CD4-positive, CD25-positive, alpha-beta regulatory T cell (primary cell): Measurements from ENCODE around the gene CEP164. TPM values are rescaled to one million over a fixed set of nuclear protein-coding genes. Genes with fewer than 3 reads are reported as not detected.

ENCODE experiments used
- ATAC-seq, 2 donors: fragments of 150-1000 bp; cut with Tn5 transposase; one replicate each; pipeline ENCODE4 v1.10.0; 2021; ENCODE audit warnings: low read depth in 2 of 2, moderate number of reproducible peaks in 2 of 2, moderate library complexity in 1 of 2
- DNase-seq, 3 donors: peaks; one replicate each; pipeline versions ENCODE4 v3.0.0 to v3.0.0-alpha.2; 2012 to 2022; ENCODE audit warnings: mixed read lengths in 1 of 3
- H3K27ac ChIP-seq: one replicate; pipeline ENCODE4 v1.7.0; 2013; ENCODE audit warnings: mild to moderate bottlenecking, low read length; ENCODE audit not compliant: insufficient read depth, poor library complexity, severe bottlenecking
- H3K27me3 ChIP-seq: one replicate; pipeline ENCODE4 v1.7.0; 2013; ENCODE audit warnings: low read length; ENCODE audit not compliant: control insufficient read depth, insufficient read depth
- H3K36me3 ChIP-seq: one replicate; pipeline ENCODE4 v1.7.0; 2013; ENCODE audit warnings: mild to moderate bottlenecking, low read length, moderate library complexity; ENCODE audit not compliant: control insufficient read depth, insufficient read depth
- H3K4me1 ChIP-seq: 2 replicates; pipeline ENCODE4 v1.7.0; 2013; ENCODE audit warnings: mild to moderate bottlenecking, low read length; ENCODE audit not compliant: insufficient read depth, control insufficient read depth, poor library complexity, severe bottlenecking
- H3K4me3 ChIP-seq: one replicate; pipeline ENCODE4 v1.7.0; 2013; ENCODE audit warnings: low read depth, mild to moderate bottlenecking, low read length, moderate library complexity
- H3K9me3 ChIP-seq, 2 experiments: 1 replicate in 1 of 2; 2 replicates in 1 of 2; pipeline ENCODE4 v1.7.0; 2013; ENCODE audit warnings: low read length in 2 of 2, mild to moderate bottlenecking in 1 of 2, moderate library complexity in 1 of 2; ENCODE audit not compliant: control insufficient read depth in 2 of 2
- H3K27ac Mint-ChIP-seq, 3 donors: one replicate each; pipeline ENCODE4 v1.8.0; 2020 to 2022; ENCODE audit warnings: mild to moderate bottlenecking in 3 of 3, mixed read lengths in 3 of 3, moderate library complexity in 2 of 3
- H3K27me3 Mint-ChIP-seq: one replicate; pipeline ENCODE4 v1.8.0; 2022; ENCODE audit warnings: mild to moderate bottlenecking, mixed read lengths
- H3K36me3 Mint-ChIP-seq: one replicate; pipeline ENCODE4 v1.8.0; 2020; ENCODE audit warnings: mixed read lengths
- H3K4me1 Mint-ChIP-seq, 4 donors: one replicate each; pipeline ENCODE4 v1.8.0; 2020 to 2022; ENCODE audit warnings: mixed read lengths in 4 of 4, mild to moderate bottlenecking in 1 of 4
- H3K4me3 Mint-ChIP-seq, 4 donors: one replicate each; pipeline ENCODE4 v1.8.0; 2020 to 2022; ENCODE audit warnings: mild to moderate bottlenecking in 4 of 4, mixed read lengths in 4 of 4, moderate library complexity in 3 of 4
- H3K9me3 Mint-ChIP-seq, 7 donors: one replicate each; pipeline ENCODE4 v1.8.0; 2020 to 2022; ENCODE audit warnings: mixed read lengths in 7 of 7, mild to moderate bottlenecking in 3 of 7, moderate library complexity in 2 of 7
- polyA plus RNA-seq, 4 donors: library from polyadenylated mRNA; unstranded; fragments of 300-500 nt; fragmentation: Illumina TruSeq; gene quantifications; one replicate each; pipeline ENCODE4 v1.2.3, GENCODE V29; 2021
- total RNA-seq: library from RNA; stranded (reverse); gene quantifications from one replicate; pipeline ENCODE4 v1.2.3, GENCODE V29; 2022

Gene CEP164
- total and polyA plus RNA-seq, 5 donors from 2014 or later, result 19.7 to 73.4 (median 21.3) TPM

- ATAC-seq (no peak), DNase-seq (no peak)
- Mint-ChIP-seq H3K27ac (peak overlapping the region; percentile 64 to 84 (median 83)), H3K4me1 (peaks cover 18 to 69% (median 42%) of the 10 kb centered on the region in 4 donors), H3K36me3 (peaks cover 67% of the 10 kb centered on the region), H3K9me3 (no peaks in the 10 kb centered on the region), H3K27me3 (no peaks in the 10 kb centered on the region), H3K4me3 (peak overlapping the region in 2 of 4 donors; percentile 4 to 38)
- Histone ChIP-seq H3K4me1 (peaks cover 39% of the 10 kb centered on the region), H3K4me3 (no peak overlapping the region), H3K27me3 (no peaks in the 10 kb centered on the region), H3K36me3 (peaks cover 60% of the 10 kb centered on the region), H3K27ac (peak overlapping the region; percentile 39), H3K9me3 (no peaks in the 10 kb centered on the region)
Observed at GRCh38 chr11:117286588-117286987, 41.1 kb upstream of the CEP164 start.

DNA sequence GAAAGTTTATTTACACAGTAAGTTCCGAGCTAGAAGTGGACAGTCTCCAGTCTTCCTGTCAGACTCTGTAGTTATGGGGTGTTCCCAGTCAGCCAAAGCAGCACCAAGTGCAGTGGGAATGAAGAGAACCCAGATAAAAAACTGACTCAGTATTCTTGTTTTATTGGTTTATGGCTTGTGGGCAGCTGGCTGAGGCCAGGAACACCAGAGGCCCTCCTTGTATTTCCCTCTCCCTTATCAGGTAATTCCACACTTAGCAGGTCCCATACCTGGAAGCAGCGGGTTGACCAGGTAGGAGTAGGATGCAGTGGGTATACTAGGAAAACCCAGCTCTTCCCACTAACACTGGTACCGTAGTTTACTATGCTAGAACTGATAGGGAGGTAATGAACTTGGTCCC is 40.0 kb upstream of the CEP164 start:
- no peak for ATAC-seq
- Histone ChIP-seq H3K9me3 (no peaks in the 10 kb centered on the region), H3K36me3 (peaks cover 55% of the 10 kb centered on the region), H3K27ac (peak overlapping the region; percentile 28), H3K4me1 (peaks cover 28% of the 10 kb centered on the region), H3K27me3 (no peaks in the 10 kb centered on the region), H3K4me3 (peak overlapping the region; percentile 55)
- DNase-seq, result no peak
- H3K36me3 Mint-ChIP-seq, result peaks cover 59% of the 10 kb centered on the region
- H3K9me3 Mint-ChIP-seq, result no peaks in the 10 kb centered on the region
- no peaks in the 10 kb centered on the region for H3K27me3 Mint-ChIP-seq
- H3K27ac Mint-ChIP-seq, result peak overlapping the region; percentile 82 to 89 (median 84)
- H3K4me1 Mint-ChIP-seq, result peaks cover 23 to 58% (median 32%) of the 10 kb centered on the region in 4 donors
- peak overlapping the region in 3 of 4 donors; percentile 4 to 59 (median 55) for H3K4me3 Mint-ChIP-seq

- Mint-ChIP-seq H3K27ac (peak overlapping the region in 2 of 3 donors; percentile 29 to 84), H3K27me3 (no peaks in the 10 kb centered on the region), H3K4me3 (no peak overlapping the region), H3K9me3 (no peaks in the 10 kb centered on the region), H3K4me1 (peaks cover 22 to 42% (median 26%) of the 10 kb centered on the region in 4 donors), H3K36me3 (peaks cover 48% of the 10 kb centered on the region)
- Histone ChIP-seq H3K4me3 (no peak overlapping the region), H3K4me1 (peaks cover 24% of the 10 kb centered on the region), H3K36me3 (peaks cover 36% of the 10 kb centered on the region), H3K9me3 (no peaks in the 10 kb centered on the region), H3K27me3 (no peaks in the 10 kb centered on the region), H3K27ac (no peak overlapping the region)
- ATAC-seq (no peak), DNase-seq (no peak)
Observed at GRCh38 chr11:117289795-117290194, 37.9 kb upstream of the CEP164 start.

- Histone ChIP-seq H3K9me3 (no peaks in the 10 kb centered on the region), H3K4me1 (peaks cover 24% of the 10 kb centered on the region), H3K27ac (no peak within 1 kb of the TSS), H3K4me3 (no peak within 1 kb of the TSS), H3K36me3 (peaks cover 25% of the 10 kb centered on the region), H3K27me3 (no peaks in the 10 kb centered on the region)
- DNase-seq (no peak), ATAC-seq (no peak)
- Mint-ChIP-seq H3K36me3 (peaks cover 43% of the 10 kb centered on the region), H3K27me3 (no peaks in the 10 kb centered on the region), H3K4me3 (no peak within 1 kb of the TSS), H3K9me3 (no peaks in the 10 kb centered on the region), H3K4me1 (peaks cover 19 to 33% (median 24%) of the 10 kb centered on the region in 4 donors), H3K27ac (peak within 1 kb of the TSS; percentile 29 to 84 (median 71))
Observed at GRCh38 chr11:117290809-117291396, 36.8 kb upstream of the CEP164 start, which contains the start of gene BACE1-AS. TSS of gene BACE1-AS (plus strand) at chr11:117291346.

GRCh38 chr11:117292616-117293015 is 35.0 kb upstream of the CEP164 start:
- no peak for DNase-seq
- no peak overlapping the region for H3K4me3 ChIP-seq
- no peaks in the 10 kb centered on the region for H3K9me3 ChIP-seq
- Mint-ChIP-seq H3K4me3 (no peak overlapping the region), H3K27ac (peak overlapping the region in 2 of 3 donors; percentile 2 to 20), H3K36me3 (peaks cover 36% of the 10 kb centered on the region), H3K4me1 (peaks cover 5 to 16% (median 10%) of the 10 kb centered on the region in 4 donors), H3K9me3 (no peaks in the 10 kb centered on the region), H3K27me3 (no peaks in the 10 kb centered on the region)
- H3K27me3 ChIP-seq, result no peaks in the 10 kb centered on the region
- peaks cover 14% of the 10 kb centered on the region for H3K36me3 ChIP-seq
- no peak overlapping the region for H3K27ac ChIP-seq
- H3K4me1 ChIP-seq, result peaks cover 8% of the 10 kb centered on the region
- ATAC-seq, result no peak

DNA sequence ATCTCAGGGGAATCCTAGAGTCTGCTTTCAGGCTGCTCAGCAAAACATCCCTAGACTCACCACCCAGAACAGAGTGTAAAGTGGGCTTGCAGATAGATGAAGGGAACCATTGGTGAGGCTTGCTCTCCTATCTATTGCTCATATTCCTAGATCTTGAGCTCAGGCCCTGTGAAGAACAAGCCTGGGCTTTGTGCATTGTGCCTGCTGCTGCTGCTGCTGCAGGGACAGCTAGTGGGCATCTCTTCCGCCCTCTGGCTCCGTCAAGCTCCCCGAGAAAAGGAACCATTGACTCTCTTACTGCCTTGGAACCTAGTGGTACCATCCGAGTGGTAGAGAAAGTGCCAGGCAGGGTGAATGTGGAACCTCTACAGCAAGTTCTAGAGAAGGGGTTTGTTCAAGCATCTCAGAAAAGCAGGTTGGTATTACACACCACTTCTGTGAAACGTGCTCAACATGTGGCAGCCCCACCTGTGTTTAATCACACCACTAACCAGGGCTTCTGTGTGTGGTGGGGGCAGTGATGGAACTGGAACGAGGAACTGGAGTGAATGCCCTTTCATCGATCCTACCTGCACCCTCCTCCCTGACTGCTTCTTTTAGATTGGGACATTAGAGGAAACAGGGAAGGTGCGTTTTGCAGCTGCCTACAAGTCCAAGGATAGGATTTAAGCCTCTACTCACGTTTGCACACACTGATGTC is 32.1 kb upstream of the CEP164 start:
- Mint-ChIP-seq H3K4me3 (no peak overlapping the region), H3K27ac (peak overlapping the region in 1 of 3 donors; percentile 47), H3K36me3 (peaks cover 17% of the 10 kb centered on the region), H3K9me3 (no peaks in the 10 kb centered on the region), H3K27me3 (no peaks in the 10 kb centered on the region), H3K4me1 (peaks cover 2 to 8% (median 5%) of the 10 kb centered on the region in 4 donors)
- DNase-seq (no peak), ATAC-seq (no peak)
- Histone ChIP-seq H3K27ac (no peak overlapping the region), H3K4me3 (no peak overlapping the region), H3K9me3 (no peaks in the 10 kb centered on the region), H3K4me1 (peaks cover 3% of the 10 kb centered on the region), H3K36me3 (peaks cover under 1% of the 10 kb centered on the region), H3K27me3 (no peaks in the 10 kb centered on the region)

DNA sequence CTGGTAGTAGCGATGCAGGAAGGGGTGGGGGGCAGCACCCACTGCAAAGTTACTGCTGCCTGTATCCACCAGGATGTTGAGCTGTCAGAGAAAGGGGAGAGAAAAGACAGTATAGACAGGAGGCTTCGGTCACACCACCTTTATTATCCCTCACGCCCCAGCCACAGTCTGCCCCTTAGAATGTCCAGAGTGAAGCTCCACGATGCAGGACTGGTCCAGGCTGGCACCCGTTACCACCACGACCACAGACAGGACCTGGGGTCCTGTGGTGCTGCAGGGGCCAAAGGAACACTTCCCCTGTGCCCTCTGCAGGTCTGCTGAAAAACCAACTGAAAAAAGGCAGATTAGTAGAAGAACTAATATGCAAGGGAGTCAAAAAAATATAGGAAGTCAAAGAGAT is 30.8 kb upstream of the CEP164 start:
- ATAC-seq (no peak), DNase-seq (no peak)
- Histone ChIP-seq H3K4me1 (peaks cover 5% of the 10 kb centered on the region), H3K36me3 (no peaks in the 10 kb centered on the region), H3K27me3 (no peaks in the 10 kb centered on the region), H3K4me3 (no peak overlapping the region), H3K9me3 (no peaks in the 10 kb centered on the region), H3K27ac (no peak overlapping the region)
- Mint-ChIP-seq H3K27ac (peak overlapping the region; percentile 56 to 76 (median 62)), H3K4me1 (peaks cover 7 to 15% (median 9%) of the 10 kb centered on the region in 4 donors), H3K36me3 (peaks cover 12% of the 10 kb centered on the region), H3K9me3 (no peaks in the 10 kb centered on the region), H3K4me3 (no peak overlapping the region), H3K27me3 (no peaks in the 10 kb centered on the region)
